OCI-LY3 (cell line): ENCODE measurements around the gene LARGE1.

Experiments
- H2AFZ ChIP-seq: fragments of 200-600, 300-600 bp; shearing (Covaris generic); 2 replicates; pipeline ENCODE4 v1.6.0; 2014; ENCODE audit warnings: antibody characterized with exemption, low read depth, low read length
- H3K27ac ChIP-seq: fragments of 200-600, 300-600 bp; sonication (generic); 2 replicates; pipeline ENCODE4 v1.5.1; 2014; ENCODE audit warnings: mild to moderate bottlenecking, low read length, moderate library complexity, mixed read lengths
- H3K27me3 ChIP-seq: fragments of 200-600, 300-600 bp; sonication (generic); 2 replicates; pipeline ENCODE4 v1.6.1; 2014; ENCODE audit warnings: low read depth, low read length, mixed read lengths
- H3K36me3 ChIP-seq: fragments of 200-600, 300-600 bp; sonication (generic); replicated peaks from 2 replicates; pipeline ENCODE3; 2014; ENCODE audit warnings: low read depth, low read length, mixed read lengths
- H3K4me1 ChIP-seq: fragments of 300-600, 200-600 bp; sonication (generic); 2 replicates; pipeline ENCODE4 v1.6.1; 2014; ENCODE audit warnings: low read length, mixed read lengths
- H3K4me2 ChIP-seq: fragments of 200-600, 300-600 bp; sonication (generic); 2 replicates; pipeline ENCODE4 v1.6.1; 2014; ENCODE audit warnings: low read length, mixed read lengths
- H3K4me3 ChIP-seq: fragments of 300-600, 200-600 bp; sonication (generic); 2 replicates; pipeline ENCODE4 v1.5.1; 2014; ENCODE audit warnings: antibody characterized with exemption, mild to moderate bottlenecking, low read length, moderate library complexity
- H3K79me2 ChIP-seq: fragments of 300-600, 200-600 bp; shearing (Covaris generic); 2 replicates; pipeline ENCODE4 v1.6.1; 2014; ENCODE audit warnings: mild to moderate bottlenecking, low read length, mixed read lengths
- H3K9ac ChIP-seq: fragments of 300-600, 200-600 bp; shearing (Covaris generic); 2 replicates; pipeline ENCODE4 v1.6.0; 2014; ENCODE audit warnings: mild to moderate bottlenecking, low read length, moderate library complexity
- H3K9me3 ChIP-seq: fragments of 200-600, 300-600 bp; shearing (Covaris generic); 2 replicates; pipeline ENCODE4 v1.6.1; 2014; ENCODE audit warnings: low read length, mixed read lengths; ENCODE audit not compliant: insufficient read depth
- H4K20me1 ChIP-seq: fragments of 200-600, 300-600 bp; sonication (generic); 2 replicates; pipeline ENCODE4 v1.6.1; 2016; ENCODE audit warnings: low read length, mixed read lengths; ENCODE audit not compliant: insufficient read depth
- CTCF ChIP-seq: fragments of 200-600, 300-600 bp; sonication (generic); IDR thresholded peaks from 2 replicates; pipeline ENCODE4 v1.5.1; 2014; ENCODE audit warnings: antibody characterized with exemption, low read length, low read depth
- EZH2phosphoT487 ChIP-seq: fragments of 200-600 bp; shearing (Covaris generic); IDR thresholded peaks from 2 replicates; pipeline ENCODE4 v1.6.1; 2018; ENCODE audit warnings: antibody characterized with exemption, mixed run types, low read depth

Gene LARGE1

GRCh38 chr22:33828302-33828701 lies 92.0 kb downstream of the LARGE1 start:
- Histone ChIP-seq H3K9me3 (peaks cover 6% of the 10 kb centered on the region; the same call in 1 of the 2 replicates), H4K20me1 (peaks cover 51% of the 10 kb centered on the region), H3K27me3 (no peaks in the 10 kb centered on the region), H3K79me2 (peaks cover 56% of the 10 kb centered on the region), H3K4me1 (peaks cover 6% of the 10 kb centered on the region; the same call in 1 of the 2 replicates), H2AFZ (no peak overlapping the region), H3K27ac (no peak overlapping the region), H3K4me2 (no peak overlapping the region), H3K9ac (no peak overlapping the region), H3K36me3 (peaks cover 12% of the 10 kb centered on the region), H3K4me3 (no peak overlapping the region)
- no peak for TF ChIP-seq EZH2phosphoT487
- no peak for TF ChIP-seq CTCF

DNA sequence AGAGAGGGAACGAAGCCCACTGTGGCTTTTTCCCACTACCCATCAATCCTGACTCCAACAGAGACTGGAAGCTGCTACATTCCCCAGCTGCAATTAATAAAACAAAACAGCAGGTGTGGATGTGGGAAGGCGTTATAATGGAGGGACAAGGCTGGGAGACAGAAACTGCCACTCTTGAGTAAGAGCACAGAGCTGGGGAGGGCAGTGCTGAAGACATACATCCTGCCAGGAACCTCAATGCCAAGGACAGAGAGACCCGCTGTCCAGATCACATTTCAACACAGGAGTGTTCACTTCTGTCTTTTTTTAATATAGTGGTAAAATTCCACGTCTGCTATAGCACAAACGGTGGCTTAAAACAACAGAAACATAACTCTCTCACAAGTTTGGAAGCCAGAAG lies 94.5 kb downstream of the LARGE1 start:
- peaks cover 17% of the 10 kb centered on the region for H3K4me1 ChIP-seq
- no peaks in the 10 kb centered on the region for H3K27me3 ChIP-seq
- H3K4me3 ChIP-seq: no peak overlapping the region
- H3K9ac ChIP-seq: no peak overlapping the region
- H3K36me3 ChIP-seq: peaks cover 12% of the 10 kb centered on the region
- peaks cover 54% of the 10 kb centered on the region for H4K20me1 ChIP-seq
- TF ChIP-seq EZH2phosphoT487 (no peak), CTCF (no peak)
- H3K9me3 ChIP-seq: peaks cover 6% of the 10 kb centered on the region; the same call in 1 of the 2 replicates
- no peak overlapping the region for H3K4me2 ChIP-seq
- H2AFZ ChIP-seq: no peak overlapping the region
- H3K27ac ChIP-seq: no peak overlapping the region
- H3K79me2 ChIP-seq: peaks cover 55% of the 10 kb centered on the region

GRCh38 chr22:33823552-33823951 lies 96.7 kb downstream of the LARGE1 start:
- H3K36me3 ChIP-seq: peaks cover 12% of the 10 kb centered on the region
- peaks cover 17% of the 10 kb centered on the region for H3K4me1 ChIP-seq
- TF ChIP-seq EZH2phosphoT487: no peak
- TF ChIP-seq CTCF: no peak
- no peak overlapping the region for H2AFZ ChIP-seq
- H3K4me3 ChIP-seq: no peak overlapping the region
- H3K27ac ChIP-seq: no peak overlapping the region
- H3K9me3 ChIP-seq: peaks cover 6% of the 10 kb centered on the region; the same call in 1 of the 2 replicates
- no peak overlapping the region for H3K4me2 ChIP-seq
- H3K27me3 ChIP-seq: no peaks in the 10 kb centered on the region
- no peak overlapping the region for H3K9ac ChIP-seq
- H3K79me2 ChIP-seq: peaks cover 44% of the 10 kb centered on the region
- H4K20me1 ChIP-seq: peaks cover 45% of the 10 kb centered on the region

DNA sequence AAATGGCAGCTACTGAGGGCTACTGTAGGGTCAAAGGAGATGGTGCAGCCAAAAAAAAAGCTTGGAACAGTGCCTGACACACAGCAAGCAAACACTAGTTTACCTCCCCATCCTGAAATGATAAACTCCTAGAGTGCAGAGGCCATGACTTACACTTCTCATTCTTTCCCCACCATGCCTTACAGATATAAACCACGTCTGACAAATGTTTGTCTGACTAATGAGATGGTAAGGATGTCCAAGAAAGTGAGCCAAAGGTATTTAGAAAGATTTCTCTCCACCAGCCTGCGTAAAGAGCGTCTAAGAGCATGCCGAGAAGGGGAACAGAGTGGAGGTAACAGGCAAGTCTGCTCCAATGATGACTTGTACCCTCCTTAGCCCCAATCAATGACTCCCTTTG lies 99.0 kb downstream of the LARGE1 start:
- Histone ChIP-seq H3K4me3 (no peak overlapping the region), H3K9ac (no peak overlapping the region), H3K27me3 (no peaks in the 10 kb centered on the region), H3K4me1 (peaks cover 17% of the 10 kb centered on the region), H4K20me1 (peaks cover 40% of the 10 kb centered on the region), H3K36me3 (peaks cover 12% of the 10 kb centered on the region), H2AFZ (no peak overlapping the region), H3K4me2 (no peak overlapping the region), H3K9me3 (peaks cover 6% of the 10 kb centered on the region; the same call in 1 of the 2 replicates), H3K79me2 (peaks cover 37% of the 10 kb centered on the region), H3K27ac (no peak overlapping the region)
- TF ChIP-seq EZH2phosphoT487 (no peak), CTCF (no peak)
